Measurements from ENCODE around the gene MYO1B.

The MYO1B gene

GRCh38 chr2:191327484-191327883, 82.3 kb downstream of the MYO1B start:
- FAIRE-seq: no peak

- FAIRE-seq: no peak
Observed at GRCh38 chr2:191328150-191328809, 83.1 kb downstream of the MYO1B start.

- FAIRE-seq: no peak
Observed at GRCh38 chr2:191329841-191330240, 84.6 kb downstream of the MYO1B start.

- FAIRE-seq: no peak
Observed at GRCh38 chr2:191333911-191334357, 88.7 kb downstream of the MYO1B start.

- FAIRE-seq: no peak
Observed at GRCh38 chr2:191335875-191336464, 90.8 kb downstream of the MYO1B start.

- FAIRE-seq: no peak
Observed at GRCh38 chr2:191341436-191341835, 96.2 kb downstream of the MYO1B start.

GRCh38 chr2:191343796-191344338, 98.7 kb downstream of the MYO1B start:
- no peak for FAIRE-seq

GRCh38 chr2:191345788-191346187, 100.6 kb downstream of the MYO1B start:
- no peak for FAIRE-seq

- no peak for FAIRE-seq
Observed at GRCh38 chr2:191347154-191347553, 102.0 kb downstream of the MYO1B start.

GRCh38 chr2:191347881-191348280, 102.7 kb downstream of the MYO1B start:
- FAIRE-seq: no peak

GRCh38 chr2:191349990-191350389, 104.8 kb downstream of the MYO1B start:
- peak; percentile 74 for FAIRE-seq

- FAIRE-seq: no peak
Observed at GRCh38 chr2:191350826-191351225, 105.6 kb downstream of the MYO1B start.

- FAIRE-seq: no peak
Observed at GRCh38 chr2:191351298-191351697, 106.1 kb downstream of the MYO1B start.

GRCh38 chr2:191351921-191352320, 106.7 kb downstream of the MYO1B start:
- FAIRE-seq: no peak

- no peak for FAIRE-seq
Observed at GRCh38 chr2:191352536-191352935, 107.3 kb downstream of the MYO1B start.

GRCh38 chr2:191355170-191355758, 110.1 kb downstream of the MYO1B start:
- no peak for FAIRE-seq

- FAIRE-seq: no peak
Observed at GRCh38 chr2:191357678-191358077, 112.5 kb downstream of the MYO1B start.

GRCh38 chr2:191358325-191359025, 113.3 kb downstream of the MYO1B start:
- no peak for FAIRE-seq

- FAIRE-seq: no peak
Observed at GRCh38 chr2:191359133-191359532, 113.9 kb downstream of the MYO1B start.

- no peak for FAIRE-seq
Observed at GRCh38 chr2:191360918-191361317, 115.7 kb downstream of the MYO1B start.

GRCh38 chr2:191362841-191363240, 117.6 kb downstream of the MYO1B start:
- no peak for FAIRE-seq

- no peak for FAIRE-seq
Observed at GRCh38 chr2:191363267-191363666, 118.1 kb downstream of the MYO1B start.

GRCh38 chr2:191365089-191365488, 119.9 kb downstream of the MYO1B start:
- FAIRE-seq: no peak

Data from A204.1 (cell line).